K562 (cell line): Measurements from ENCODE around the gene PRRC2C. TPM values are rescaled to one million over a fixed set of nuclear protein-coding genes. Genes with fewer than 3 reads are reported as not detected.

Experiments used
- ATAC-seq: fragments of 200-7000 bp; cut with Tn5 transposase; 3 replicates; pipeline ENCODE4 v1.9.1; 2020; ENCODE audit warnings: moderate library complexity
- BruUV-seq: library from RNA; stranded (reverse); fragments of 400-500 nt; replicated peaks from 2 replicates; lab custom pipeline; 2021; lab: Mats Ljungman, UMichigan
- CTCF ChIA-PET: fragments of 300-600 bp; formaldehyde crosslinking; extraction: SDS; loops from one replicate; lab custom pipeline; 2021; ENCODE audit warnings: low intra/inter-chr PET ratio; lab: Yijun Ruan, JAX
- POLR2A ChIA-PET: fragments of 300-600, 350-650 bp; sonication (Branson Sonifier 250); formaldehyde crosslinking; extraction: SDS; loops from one replicate; lab custom pipeline; 2021; ENCODE audit warnings: antibody characterized with exemption, inconsistent platforms; lab: Yijun Ruan, JAX
- DNase-seq, 4 experiments: peaks; one replicate each; pipeline versions ENCODE4 v3.0.0 to v3.0.0-alpha.2; 2011 to 2018; ENCODE audit warnings: low spot score in 3 of 4, mixed read lengths in 3 of 4; ENCODE audit errors: extremely low read depth in 1 of 4
- FAIRE-seq: peaks from 2 replicates; lab custom pipeline; 2011; peaks lifted over from hg19 to GRCh38; lab: Jason Lieb, UNC
- H2AFZ ChIP-seq: 2 replicates; pipeline ENCODE4 v1.6.0; 2011; ENCODE audit warnings: low read depth, low read length, control low read depth, inconsistent platforms
- H3K27ac ChIP-seq: fragments of 200-600 bp; 3 replicates; pipeline ENCODE4 v1.8.0; 2011; ENCODE audit warnings: low read depth, mild to moderate bottlenecking, control low read depth, inconsistent platforms, low read length, moderate library complexity, mixed read lengths; ENCODE audit errors: extremely low read depth
- H3K27me3 ChIP-seq, 2 experiments: fragments of 300-600 bp in 1 of 2; 2 replicates in 1 of 2; 3 replicates in 1 of 2; pipeline versions ENCODE4 v1.6.0 to v1.8.0; 2011; ENCODE audit warnings: inconsistent platforms in 2 of 2, low read length in 2 of 2, mild to moderate bottlenecking in 1 of 2, mixed read lengths in 1 of 2, moderate library complexity in 1 of 2; ENCODE audit not compliant: control insufficient read depth in 2 of 2, insufficient read depth in 2 of 2
- H3K36me3 ChIP-seq: fragments of 300-600 bp; 3 replicates; pipeline ENCODE4 v1.8.0; 2011; ENCODE audit warnings: mild to moderate bottlenecking, low read length, inconsistent platforms; ENCODE audit not compliant: control insufficient read depth, insufficient read depth
- H3K4me1 ChIP-seq, 2 experiments: fragments of 200-600 bp in 1 of 2; replicated peaks in 1 of 2; 2 replicates in 1 of 2; 3 replicates in 1 of 2; pipeline versions ENCODE4 v1.5.1 to v1.8.0; 2011; ENCODE audit warnings: inconsistent platforms in 2 of 2, low read length in 2 of 2, mild to moderate bottlenecking in 1 of 2, mixed read lengths in 1 of 2, moderate library complexity in 1 of 2; ENCODE audit not compliant: control insufficient read depth in 2 of 2, insufficient read depth in 2 of 2
- H3K4me2 ChIP-seq: 2 replicates; pipeline ENCODE4 v1.6.1; 2011; ENCODE audit warnings: low read length, control low read depth, inconsistent platforms, mixed read lengths; ENCODE audit not compliant: insufficient read depth
- H3K4me3 ChIP-seq: fragments of 200-600 bp; sonication (generic), shearing (Covaris generic); 2 replicates; pipeline ENCODE4 v1.5.1; 2016; ENCODE audit warnings: control low read depth, inconsistent platforms
- H3K79me2 ChIP-seq: fragments of 200-600 bp; 3 replicates; pipeline ENCODE4 v1.8.0; 2011; ENCODE audit warnings: low read length, inconsistent platforms; ENCODE audit not compliant: control insufficient read depth, insufficient read depth
- H3K9ac ChIP-seq, 2 experiments: 2 replicates each; pipeline versions ENCODE4 v1.6.0 to v1.6.1; 2011; ENCODE audit warnings: low read depth in 2 of 2, low read length in 2 of 2, control low read depth in 1 of 2, inconsistent platforms in 1 of 2, mild to moderate bottlenecking in 1 of 2, mixed read lengths in 1 of 2; ENCODE audit not compliant: insufficient read depth in 1 of 2
- H3K9me1 ChIP-seq: one replicate; pipeline ENCODE4 v1.6.0; 2011; ENCODE audit warnings: inconsistent platforms, mild to moderate bottlenecking, low read length, moderate library complexity; ENCODE audit not compliant: control insufficient read depth, insufficient read depth
- H3K9me3 ChIP-seq: replicated peaks from 2 replicates; pipeline ENCODE4 v1.5.1; 2011; ENCODE audit warnings: low read depth, low read length, inconsistent platforms; ENCODE audit not compliant: control insufficient read depth, insufficient read depth
- H4K20me1 ChIP-seq: replicated peaks from 2 replicates; pipeline ENCODE4 v1.6.1; 2011; ENCODE audit warnings: low read length, inconsistent platforms, mixed read lengths; ENCODE audit not compliant: control insufficient read depth, insufficient read depth
- CBX8 ChIP-seq: fragments of 200-600 bp; sonication (generic); IDR thresholded peaks from 2 replicates; pipeline ENCODE4 v1.6.1; 2012; ENCODE audit warnings: borderline replicate concordance, mixed run types, low read depth, mild to moderate bottlenecking, moderate library complexity, mixed read lengths, low read length, control low read depth, inconsistent platforms; ENCODE audit not compliant: poor library complexity, severe bottlenecking; ENCODE audit errors: extremely low read depth
- KLF13 ChIP-seq: fragments of 450-650 bp; IDR thresholded peaks from 2 replicates; pipeline ENCODE4 v1.6.1; 2016; ENCODE audit warnings: missing genetic modification characterization, low read depth, mild to moderate bottlenecking, missing compliant biosample characterization, moderate library complexity, borderline replicate concordance
- MIER1 ChIP-seq: fragments of 450-650 bp; IDR thresholded peaks from 2 replicates; pipeline ENCODE4 v1.6.1; 2016; ENCODE audit warnings: antibody characterized with exemption, mild to moderate bottlenecking, low read depth
- SMARCA4 ChIP-seq: fragments of 450-650 bp; IDR thresholded peaks from 2 replicates; pipeline ENCODE4 v1.6.1; 2016
- ZEB2 ChIP-seq: fragments of 450-650 bp; IDR thresholded peaks from 2 replicates; pipeline ENCODE4 v1.6.1; 2016
- WGBS: fragments of 100-300 bp; shearing (Covaris generic); methylation state at CpG from one replicate; pipeline ENCODE4 v1.1.6; 2016; ENCODE audit warnings: low coverage, mixed read lengths; ENCODE audit not compliant: insufficient coverage; ENCODE audit errors: missing lambda C conversion rate; 5-methylcytosine and 5-hydroxymethylcytosine counted together
- in situ Hi-C: fragments of 300-500 bp; cut with MboI; formaldehyde crosslinking; loops from 4 replicates; pipeline ENCODE4 v1.15.0; 2018; ENCODE audit warnings: inconsistent platforms, mixed read lengths
- intact Hi-C: fragments of 100-400 bp; cut with micrococcal nuclease; formaldehyde crosslinking; loops from 2 replicates; pipeline ENCODE4 v1.14.2; 2022
- polyA plus RNA-seq, 8 experiments: library from polyadenylated mRNA; depleted of rRNA in 4 of 8; stranded (reverse) in 5 of 8; unstranded in 3 of 8; fragments of >200 nt; fragmentation: Nextera tagmentation in 2 of 8; fragmentation: Illumina TruSeq in 1 of 8; extraction: Ambion mirVana in 2 of 8; extraction: Trizol in 1 of 8; gene quantifications; 2 replicates each; pipeline versions ENCODE4 v1.2.1 to v1.2.3, GENCODE V29; 2011 to 2014; ENCODE audit warnings: inconsistent platforms in 1 of 8, missing spikeins in 1 of 8
- total RNA-seq, 7 experiments: library from RNA; depleted of rRNA in 6 of 7; stranded (reverse); fragments of >200 nt in 6 of 7; fragmentation: Illumina TruSeq in 2 of 7; extraction: Trizol in 2 of 7; gene quantifications; 2 replicates each; pipeline versions ENCODE4 v1.2.1 to v1.2.3, GENCODE V29; 2011 to 2021; ENCODE audit warnings: low replicate concordance in 1 of 7
- TF ChIP-seq, protein P1 (sequence below): fragments of 250-450 bp; sonication (Bioruptor Pico); IDR thresholded peaks from 2 replicates; pipeline ENCODE4 v1.4.0; 2020
- TF ChIP-seq, protein P2 (sequence below): fragments of 450-650 bp; IDR thresholded peaks from 2 replicates; pipeline ENCODE4 v1.6.1; 2016; ENCODE audit warnings: mild to moderate bottlenecking
- TF ChIP-seq, protein P3 (sequence below): fragments of 250-450 bp; sonication (Bioruptor Pico); IDR thresholded peaks from 2 replicates; pipeline ENCODE4 v1.8.0; 2021; ENCODE audit warnings: moderate library complexity, mild to moderate bottlenecking, inconsistent platforms

PRRC2C gene
- total and polyA plus RNA-seq, 9 of the 15 experiments (the other 6 are each of a cell fraction or from before 2014, with no cell fraction given): 61.9 to 237 (median 105) TPM

DNA sequence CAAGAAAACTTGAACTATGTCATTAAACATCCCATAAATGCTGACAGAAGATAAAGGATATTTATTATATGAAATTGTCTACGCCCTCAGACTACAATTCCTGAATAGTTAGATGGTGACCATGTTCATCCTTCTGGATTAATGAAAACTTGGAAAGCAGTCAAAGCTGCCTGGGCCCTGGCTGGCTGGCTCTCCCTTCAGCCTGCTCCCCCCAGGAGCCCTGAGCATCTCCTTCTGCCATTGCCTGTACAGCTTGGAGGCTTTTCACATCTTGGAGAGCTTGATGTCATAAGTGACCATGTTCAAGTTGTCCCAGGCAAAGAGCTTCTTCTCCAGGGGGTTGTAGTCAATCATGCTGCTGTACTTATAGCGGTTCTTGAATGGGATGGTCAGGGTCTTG lies 150.3 kb downstream of the PRRC2C start (continued):
- no peak for TF ChIP-seq KLF13 (tag)

DNA sequence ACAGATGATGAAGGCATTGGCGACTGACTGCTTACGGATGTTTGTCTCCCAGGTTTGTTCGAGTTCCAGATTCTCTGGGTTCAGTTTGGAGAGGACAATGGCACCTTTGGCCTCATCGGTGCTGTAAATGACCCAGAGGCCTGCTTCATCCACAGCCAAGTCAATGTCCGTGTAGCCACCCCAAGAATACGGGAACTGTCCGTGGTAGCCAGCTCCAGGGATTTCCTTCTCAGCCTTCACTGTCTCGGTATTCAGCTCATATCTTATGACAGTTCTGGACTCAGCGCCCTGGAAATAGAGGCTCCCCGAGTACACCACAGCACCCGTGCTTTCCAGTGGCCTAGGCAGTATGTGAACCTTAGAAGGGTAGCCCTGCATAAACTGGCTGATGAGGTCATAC lies 150.8 kb downstream of the PRRC2C start:
- H3K4me2 ChIP-seq: no peak overlapping the region
- H3K79me2 ChIP-seq: no peaks in the 10 kb centered on the region
- H3K4me3 ChIP-seq: no peak overlapping the region
- H3K9ac ChIP-seq: no peak overlapping the region
- H3K9me1 ChIP-seq: no peaks in the 10 kb centered on the region
- H3K36me3 ChIP-seq: no peaks in the 10 kb centered on the region
- H3K27ac ChIP-seq: no peak overlapping the region
- intact Hi-C loops (no loop called here), in situ Hi-C loops (no loop called here)
- H3K27me3 ChIP-seq: peaks cover 2 to 45% of the 10 kb centered on the region in 2 experiments
- H4K20me1 ChIP-seq: no peaks in the 10 kb centered on the region
- H2AFZ ChIP-seq: no peak overlapping the region
- no peaks in the 10 kb centered on the region for H3K4me1 ChIP-seq
- no peaks in the 10 kb centered on the region for H3K9me3 ChIP-seq
- no peak for FAIRE-seq
- 3% methylated on average over 11 of the region's 11 CpGs for WGBS
- peak; percentile 34 for ATAC-seq
- POLR2A ChIA-PET: interaction anchor here (0.6 to 1.6 kb wide), 3 partner anchors 9 to 1073 kb away, joined by 3 read pairs; no protein-coding TSS in a partner anchor
- CTCF ChIA-PET: no interaction called here
- BruUV-seq: no TSS peak
- no peak for DNase-seq
- TF ChIP-seq, protein P1, sequence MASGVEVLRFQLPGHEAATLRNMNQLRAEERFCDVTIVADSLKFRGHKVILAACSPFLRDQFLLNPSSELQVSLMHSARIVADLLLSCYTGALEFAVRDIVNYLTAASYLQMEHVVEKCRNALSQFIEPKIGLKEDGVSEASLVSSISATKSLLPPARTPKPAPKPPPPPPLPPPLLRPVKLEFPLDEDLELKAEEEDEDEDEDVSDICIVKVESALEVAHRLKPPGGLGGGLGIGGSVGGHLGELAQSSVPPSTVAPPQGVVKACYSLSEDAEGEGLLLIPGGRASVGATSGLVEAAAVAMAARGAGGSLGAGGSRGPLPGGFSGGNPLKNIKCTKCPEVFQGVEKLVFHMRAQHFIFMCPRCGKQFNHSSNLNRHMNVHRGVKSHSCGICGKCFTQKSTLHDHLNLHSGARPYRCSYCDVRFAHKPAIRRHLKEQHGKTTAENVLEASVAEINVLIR (CRISPR knock-in tag): no peak
- TF ChIP-seq, protein P2, sequence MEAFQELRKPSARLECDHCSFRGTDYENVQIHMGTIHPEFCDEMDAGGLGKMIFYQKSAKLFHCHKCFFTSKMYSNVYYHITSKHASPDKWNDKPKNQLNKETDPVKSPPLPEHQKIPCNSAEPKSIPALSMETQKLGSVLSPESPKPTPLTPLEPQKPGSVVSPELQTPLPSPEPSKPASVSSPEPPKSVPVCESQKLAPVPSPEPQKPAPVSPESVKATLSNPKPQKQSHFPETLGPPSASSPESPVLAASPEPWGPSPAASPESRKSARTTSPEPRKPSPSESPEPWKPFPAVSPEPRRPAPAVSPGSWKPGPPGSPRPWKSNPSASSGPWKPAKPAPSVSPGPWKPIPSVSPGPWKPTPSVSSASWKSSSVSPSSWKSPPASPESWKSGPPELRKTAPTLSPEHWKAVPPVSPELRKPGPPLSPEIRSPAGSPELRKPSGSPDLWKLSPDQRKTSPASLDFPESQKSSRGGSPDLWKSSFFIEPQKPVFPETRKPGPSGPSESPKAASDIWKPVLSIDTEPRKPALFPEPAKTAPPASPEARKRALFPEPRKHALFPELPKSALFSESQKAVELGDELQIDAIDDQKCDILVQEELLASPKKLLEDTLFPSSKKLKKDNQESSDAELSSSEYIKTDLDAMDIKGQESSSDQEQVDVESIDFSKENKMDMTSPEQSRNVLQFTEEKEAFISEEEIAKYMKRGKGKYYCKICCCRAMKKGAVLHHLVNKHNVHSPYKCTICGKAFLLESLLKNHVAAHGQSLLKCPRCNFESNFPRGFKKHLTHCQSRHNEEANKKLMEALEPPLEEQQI: no peak
- TF ChIP-seq, protein P3, sequence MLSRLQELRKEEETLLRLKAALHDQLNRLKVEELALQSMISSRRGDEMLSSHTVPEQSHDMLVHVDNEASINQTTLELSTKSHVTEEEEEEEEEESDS (CRISPR knock-in tag): no peak
- TF ChIP-seq CBX8: no peak
- TF ChIP-seq ZEB2: no peak
- TF ChIP-seq MIER1: peak; percentile 84
- TF ChIP-seq SMARCA4: no peak
